Renal pelvis (tissue), 4 donors: Measurements from ENCODE around the gene RNASE13. TPM values are rescaled to one million over a fixed set of nuclear protein-coding genes. Genes with fewer than 3 reads are reported as not detected.
"Not testable (repeated sequence)": the region's sequence is repeated elsewhere in the genome, so short reads cannot be mapped to it uniquely, and the experiment has no call there.

Source experiments
- DNase-seq: peaks from one replicate; pipeline ENCODE4 v3.0.0-alpha.2; 2013
- polyA plus RNA-seq, 3 donors: library from polyadenylated mRNA; unstranded; fragments of 120-200 nt; gene quantifications; one replicate each; pipeline ENCODE4 v1.2.1, GENCODE V29; 2013; ENCODE audit not compliant: insufficient read length in 3 of 3

Gene RNASE13
- polyA plus RNA-seq, 3 donors = 0.40 to 0.93 (median 0.81) TPM

GRCh38 chr14:21023174-21023573 lies 11.4 kb downstream of the RNASE13 start:
- no peak for DNase-seq

- no peak for DNase-seq
These were observed 11.9 kb downstream of the RNASE13 start for GRCh38 chr14:21022686-21023085.

DNA sequence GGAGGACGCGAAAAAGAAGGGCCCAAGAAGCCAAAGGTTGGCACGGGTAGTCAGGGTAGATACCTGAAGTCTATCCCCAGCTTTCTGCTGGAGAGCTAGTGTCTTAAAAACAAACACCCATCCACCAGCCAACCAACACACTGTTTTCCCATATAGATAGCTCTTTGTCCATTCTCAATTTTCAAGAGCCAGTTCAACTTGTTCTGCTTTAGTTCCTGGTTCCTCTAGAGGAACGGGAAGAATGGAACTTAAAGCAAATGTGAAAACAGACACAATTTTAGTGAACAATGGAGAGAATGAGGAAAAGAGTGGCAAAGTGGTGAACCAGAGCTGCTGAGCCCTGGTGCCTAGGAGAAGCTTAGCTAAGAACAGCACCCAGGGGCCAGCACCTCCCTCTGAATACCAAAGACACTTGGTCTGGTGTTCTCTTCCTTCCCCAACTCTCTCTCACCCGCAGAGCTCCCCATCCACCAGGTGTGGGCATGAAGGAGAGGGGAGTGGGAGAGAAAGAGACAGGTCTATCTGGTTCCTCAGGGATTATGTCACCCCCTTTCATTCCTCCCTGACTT lies 13.5 kb downstream of the RNASE13 start:
- DNase-seq = no peak

DNA sequence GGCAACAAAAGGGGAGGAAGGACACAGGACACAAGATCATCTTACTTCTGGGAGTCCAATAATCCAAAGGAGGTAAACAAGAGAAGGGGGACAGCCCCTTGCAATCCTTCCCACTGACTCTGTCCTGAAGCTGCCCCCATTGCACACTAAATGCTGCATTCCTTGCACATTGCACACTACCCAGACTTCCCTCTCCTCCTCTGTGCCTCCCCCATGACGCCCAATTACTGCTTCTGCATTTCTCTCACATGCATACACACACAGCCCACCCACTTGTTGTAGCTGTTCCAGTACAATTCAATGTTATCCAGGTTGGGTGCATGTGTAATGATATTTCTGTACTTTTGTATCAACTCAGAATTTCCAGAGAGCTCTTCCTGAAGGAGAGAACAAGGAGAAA lies 15.2 kb downstream of the RNASE13 start:
- no peak for DNase-seq

DNA sequence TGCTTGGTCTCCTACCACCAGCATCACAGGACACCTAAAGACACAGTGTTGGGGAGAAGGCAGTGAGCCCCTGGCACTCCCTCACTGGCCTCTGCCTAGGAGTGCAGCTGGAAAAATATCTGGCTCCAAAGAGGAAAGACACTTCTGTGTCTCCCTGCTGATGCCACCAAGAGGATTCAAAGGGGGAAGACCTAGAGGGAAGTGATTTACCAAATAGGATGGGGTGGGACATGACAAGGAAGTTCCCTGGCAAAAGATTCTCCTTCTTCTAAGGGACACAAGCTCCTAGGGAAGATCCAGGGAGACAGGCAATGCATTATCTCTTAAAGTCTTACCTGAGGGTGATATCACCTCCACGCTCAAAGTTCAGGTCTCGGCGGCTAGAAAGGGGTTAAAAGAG lies 15.8 kb downstream of the RNASE13 start:
- DNase-seq = no peak

GRCh38 chr14:21018286-21018685 lies 16.3 kb downstream of the RNASE13 start:
- DNase-seq = no peak

DNA sequence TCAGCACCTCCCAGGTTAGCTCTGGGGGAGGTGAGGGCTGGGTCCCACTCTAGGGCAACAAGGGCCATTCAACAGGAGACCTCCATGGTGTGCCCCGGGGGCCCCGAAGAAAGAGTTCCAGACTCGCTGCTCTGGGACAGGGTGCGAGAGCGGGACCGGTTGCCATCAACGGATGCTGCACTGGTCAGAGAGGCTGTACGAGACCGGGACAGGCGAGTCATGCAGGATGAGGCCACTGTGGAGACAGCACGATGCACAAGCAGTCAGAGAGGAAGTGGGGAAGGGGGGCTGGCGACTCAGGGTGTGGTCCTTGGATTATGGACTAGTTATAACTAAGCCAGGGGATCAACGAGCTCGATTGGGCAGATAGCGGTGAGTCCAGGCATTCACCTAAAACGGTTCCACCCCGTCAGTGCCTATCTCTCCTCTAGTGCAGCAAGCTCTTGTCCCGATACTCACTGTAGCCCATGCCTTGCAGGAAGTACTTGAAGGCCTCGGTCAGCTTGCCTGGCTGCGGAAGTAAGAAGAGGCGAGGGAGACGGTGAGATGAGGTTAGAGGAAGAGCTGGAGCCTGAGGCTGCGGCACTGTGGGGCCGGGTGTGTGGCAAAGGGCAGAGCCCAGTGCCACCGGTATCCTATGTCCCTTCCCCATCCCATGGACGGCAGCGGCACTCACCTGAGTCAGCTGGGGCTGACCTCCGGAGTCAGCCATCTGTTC lies 16.9 kb downstream of the RNASE13 start:
- no peak for DNase-seq

GRCh38 chr14:21016413-21017190 lies 18.0 kb downstream of the RNASE13 start:
- DNase-seq = no peak

- no peak for DNase-seq
These were observed 19.3 kb downstream of the RNASE13 start for GRCh38 chr14:21015312-21015711.

DNA sequence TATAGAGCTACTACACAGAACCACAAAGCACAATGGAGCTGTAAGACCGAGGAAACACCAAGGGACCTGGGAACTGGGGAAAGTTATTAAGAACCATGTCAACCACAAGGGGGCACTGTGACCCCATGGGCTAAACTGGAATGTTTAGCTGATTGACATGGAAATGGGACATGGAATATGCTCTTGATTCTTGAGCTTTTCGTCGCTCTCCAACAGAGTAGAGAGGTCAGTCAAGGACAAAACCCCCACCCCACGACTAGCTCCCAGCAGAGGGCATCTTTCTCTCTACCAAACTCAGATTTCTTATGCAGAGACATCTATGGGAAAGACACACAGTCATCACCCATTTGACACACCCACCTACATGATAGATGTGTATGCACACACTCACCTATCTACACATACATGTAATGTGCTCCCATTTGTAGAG lies 19.8 kb downstream of the RNASE13 start:
- DNase-seq = peak; percentile 91

GRCh38 chr14:21011136-21011535 lies 23.5 kb downstream of the RNASE13 start:
- no peak for DNase-seq

GRCh38 chr14:21009721-21010120 lies 24.9 kb downstream of the RNASE13 start:
- DNase-seq = not testable (repeated sequence)

- no peak for DNase-seq
These were observed 30.7 kb downstream of the RNASE13 start for GRCh38 chr14:21003788-21004346.

DNA sequence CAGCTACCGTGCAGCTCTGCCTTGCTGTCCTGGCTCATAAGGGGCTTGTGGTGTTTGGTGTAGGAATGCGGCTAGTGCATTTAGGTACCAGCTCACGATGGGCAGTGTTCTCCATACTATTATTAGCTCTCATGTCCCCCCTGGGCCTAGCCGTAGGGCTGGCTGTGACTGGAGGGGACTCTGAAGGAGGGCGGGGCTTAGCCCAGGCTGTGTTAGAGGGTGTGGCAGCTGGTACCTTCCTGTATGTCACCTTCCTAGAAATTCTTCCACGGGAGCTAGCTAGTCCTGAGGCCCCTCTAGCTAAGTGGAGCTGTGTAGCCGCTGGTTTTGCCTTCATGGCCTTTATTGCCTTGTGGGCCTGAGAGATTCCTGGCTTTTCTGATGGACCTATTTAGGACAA lies 33.4 kb downstream of the RNASE13 start:
- DNase-seq = no peak

DNA sequence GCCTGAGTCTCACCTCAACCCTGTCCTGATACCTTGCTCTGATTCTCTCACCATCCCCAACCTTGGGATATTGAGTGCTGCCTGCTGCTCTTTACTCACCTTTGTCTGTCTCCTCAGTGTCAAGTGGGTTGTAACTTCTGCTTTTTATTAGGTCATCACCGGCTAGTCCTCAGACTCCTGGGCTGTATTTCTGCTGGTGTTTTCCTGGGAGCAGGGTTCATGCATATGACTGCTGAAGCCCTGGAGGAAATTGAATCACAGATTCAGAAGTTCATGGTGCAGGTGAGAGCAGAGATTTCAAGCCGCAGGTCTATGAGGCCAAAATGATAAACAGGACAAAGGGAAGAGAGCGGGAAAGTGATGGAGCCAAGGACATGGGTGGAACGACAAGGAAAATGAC lies 35.0 kb downstream of the RNASE13 start:
- no peak for DNase-seq

DNA sequence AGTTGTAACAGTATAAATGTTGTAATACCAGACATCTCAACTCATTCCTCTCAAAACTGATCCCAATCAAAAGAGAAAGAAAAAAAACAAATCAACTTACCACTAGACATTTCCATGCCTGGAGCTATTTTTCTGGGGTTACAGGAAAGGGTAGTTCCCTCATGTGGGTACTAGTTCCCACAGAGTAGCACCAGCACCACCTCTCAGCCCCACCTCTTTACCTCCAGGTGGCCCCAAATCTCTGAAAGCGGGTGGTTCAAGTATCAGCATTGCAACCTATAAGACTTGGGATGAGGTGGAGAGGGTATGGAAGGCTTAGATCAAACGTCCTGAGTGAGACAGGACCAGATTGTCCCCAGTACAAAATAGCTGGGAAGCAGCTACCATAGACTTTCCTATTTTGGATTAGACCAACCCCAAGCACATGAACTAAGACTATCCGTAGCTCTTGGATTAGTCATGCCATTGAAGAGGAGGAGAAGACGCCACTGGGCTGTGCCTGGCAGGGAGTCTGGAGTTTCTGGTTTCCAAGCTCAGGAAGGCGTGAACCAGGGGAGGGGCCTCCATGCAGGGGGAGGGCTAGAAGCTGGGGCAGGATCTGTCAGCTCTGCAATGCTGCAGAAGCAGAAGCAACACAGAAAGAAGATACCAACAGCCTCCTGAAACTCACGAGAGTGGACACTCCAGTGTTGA lies 35.8 kb downstream of the RNASE13 start, which contains the start of gene SLC39A2:
TSS of gene SLC39A2 (plus strand) at position 620 of the 693 bp plus-strand sequence. CDS start 154 bp downstream, outside the sequence.
- no peak for DNase-seq

- DNase-seq = no peak
These were observed 36.5 kb downstream of the RNASE13 start for GRCh38 chr14:20998139-20998538.

GRCh38 chr14:20997564-20997963 lies 37.0 kb downstream of the RNASE13 start:
- DNase-seq = no peak

DNA sequence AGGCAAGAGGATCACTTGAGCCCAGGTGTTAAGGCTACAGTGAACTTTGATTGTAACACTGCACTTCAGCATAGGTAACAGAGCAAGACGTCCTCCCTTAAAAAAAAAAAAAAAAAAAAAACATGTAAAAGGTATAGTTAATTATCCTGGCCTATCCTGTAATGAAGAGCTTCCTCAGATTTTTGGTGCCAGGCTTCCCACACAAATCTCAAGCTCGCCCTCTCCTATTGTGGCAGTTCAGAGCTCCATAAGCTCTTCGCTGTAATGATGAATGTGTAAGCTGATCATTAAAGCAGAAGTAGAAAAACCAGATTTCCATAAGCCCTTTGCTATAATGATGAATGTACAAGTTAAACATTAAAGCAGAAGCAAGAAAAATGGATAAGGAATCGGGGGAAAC lies 37.5 kb downstream of the RNASE13 start:
- no peak for DNase-seq

- DNase-seq = no peak
These were observed 38.1 kb downstream of the RNASE13 start for GRCh38 chr14:20996521-20996920.

- DNase-seq = peak; percentile 95
These were observed 44.6 kb downstream of the RNASE13 start, which contains the start of gene METTL17 for GRCh38 chr14:20989787-20990600. Gene METTL17 (plus strand): TSS chr14:20989980. CDS start chr14:20990003, 23 bp downstream.
